ENCODE measurements around the gene WDR86.

- TF ChIP-seq CTCF (IDR thresholded peaks at IDR 0.05) (no peak), POLR2A (IDR thresholded peaks at IDR 0.05) (no peak)
Observed at GRCh38 chr7:151339651-151340382, 70.0 kb downstream of the WDR86 start.
